SK-N-SH (cell line): Measurements from ENCODE around the gene TP53I13. TPM values are rescaled to one million over a fixed set of nuclear protein-coding genes. Genes with fewer than 3 reads are reported as not detected.
A peak's percentile ranks its signal among the peaks of the same experiment; 100 is the strongest.

Source experiments
- CTCF ChIA-PET: fragments of 300-600, 350-600 bp; formaldehyde crosslinking; extraction: SDS; loops from one replicate; lab custom pipeline; 2021; lab: Yijun Ruan, JAX
- POLR2A ChIA-PET: fragments of 350-600 bp; sonication (Branson Sonifier 250); formaldehyde crosslinking; extraction: SDS; loops from one replicate; lab custom pipeline; 2020; ENCODE audit warnings: antibody characterized with exemption, inconsistent platforms; lab: Yijun Ruan, JAX
- DNase-seq: peaks from one replicate; pipeline ENCODE4 v3.0.0; 2012
- H2AFZ ChIP-seq: fragments of 200-600 bp; sonication (generic); 2 replicates; pipeline ENCODE4 v1.8.1; 2016; ENCODE audit warnings: antibody characterized with exemption, mild to moderate bottlenecking, low read depth
- H3F3A ChIP-seq: fragments of 200-600 bp; sonication (generic); replicated peaks from 2 replicates; pipeline ENCODE3; 2016; ENCODE audit warnings: antibody characterized with exemption, mild to moderate bottlenecking; ENCODE audit not compliant: insufficient read depth
- H3K27ac ChIP-seq, 2 experiments: fragments of 200-500 bp in 1 of 2; fragments of 200-600 bp in 1 of 2; sonication (Bioruptor generic) in 1 of 2; sonication (generic), shearing (Covaris generic) in 1 of 2; 2 replicates each; pipeline versions ENCODE4 v1.5.1 to v1.6.1; 2014 to 2016; ENCODE audit warnings: low read depth in 2 of 2, inconsistent platforms in 1 of 2, low read length in 1 of 2, mild to moderate bottlenecking in 1 of 2, mixed read lengths in 1 of 2
- H3K27me3 ChIP-seq: fragments of 200-600 bp; sonication (generic), shearing (Covaris generic); 2 replicates; pipeline ENCODE4 v1.6.1; 2016; ENCODE audit warnings: mixed run types; ENCODE audit not compliant: insufficient read depth
- H3K36me3 ChIP-seq, 2 experiments: fragments of 200-500 bp in 1 of 2; fragments of 200-600 bp in 1 of 2; sonication (Bioruptor generic) in 1 of 2; sonication (generic) in 1 of 2; replicated peaks in 1 of 2; 2 replicates each; pipeline versions ENCODE3 to v1.5.1; 2014 to 2016; ENCODE audit warnings: low read length in 1 of 2, mild to moderate bottlenecking in 1 of 2; ENCODE audit not compliant: insufficient read depth in 2 of 2, control insufficient read depth in 1 of 2
- H3K4me1 ChIP-seq, 2 experiments: fragments of 200-500 bp in 1 of 2; fragments of 200-600 bp in 1 of 2; sonication (Bioruptor generic) in 1 of 2; sonication (generic), shearing (Covaris generic) in 1 of 2; 2 replicates each; pipeline versions ENCODE4 v1.5.1 to v1.6.1; 2014 to 2016; ENCODE audit warnings: low read depth in 1 of 2, low read length in 1 of 2, mixed run types in 1 of 2; ENCODE audit not compliant: insufficient read depth in 2 of 2, control insufficient read depth in 1 of 2
- H3K4me2 ChIP-seq: fragments of 200-600 bp; sonication (generic), shearing (Covaris generic); 2 replicates; pipeline ENCODE4 v1.6.1; 2017; ENCODE audit warnings: mixed run types
- H3K4me3 ChIP-seq, 2 experiments: fragments of 200-500 bp in 1 of 2; fragments of 200-600 bp in 1 of 2; sonication (Bioruptor generic) in 1 of 2; sonication (generic), shearing (Covaris generic) in 1 of 2; 2 replicates each; pipeline versions ENCODE4 v1.5.1 to v1.8.1; 2014 to 2016; ENCODE audit warnings: low read depth in 2 of 2, inconsistent platforms in 1 of 2, low read length in 1 of 2, mild to moderate bottlenecking in 1 of 2, mixed read lengths in 1 of 2, moderate library complexity in 1 of 2
- H3K79me2 ChIP-seq: fragments of 200-600 bp; sonication (generic); 2 replicates; pipeline ENCODE4 v1.8.1; 2017; ENCODE audit warnings: mild to moderate bottlenecking; ENCODE audit not compliant: insufficient read depth
- H3K9ac ChIP-seq: fragments of 200-600 bp; sonication (generic); 2 replicates; pipeline ENCODE4 v1.6.1; 2017; ENCODE audit warnings: mixed run types
- H3K9me2 ChIP-seq: fragments of 200-600 bp; sonication (generic); 2 replicates; pipeline ENCODE4 v1.6.1; 2017; ENCODE audit warnings: mixed run types
- H3K9me3 ChIP-seq: fragments of 200-600 bp; sonication (generic); 2 replicates; pipeline ENCODE4 v1.6.1; 2017; ENCODE audit warnings: mixed run types, mild to moderate bottlenecking, moderate library complexity
- H4K20me1 ChIP-seq: fragments of 200-600 bp; sonication (generic); 2 replicates; pipeline ENCODE4 v1.6.1; 2017; ENCODE audit warnings: mild to moderate bottlenecking, mixed run types; ENCODE audit not compliant: insufficient read depth
- ELF1 ChIP-seq: IDR thresholded peaks from 2 replicates; pipeline ENCODE4 v1.4.0; 2012
- FOXM1 ChIP-seq: IDR thresholded peaks from 2 replicates; pipeline ENCODE4 v1.4.0; 2012; ENCODE audit warnings: low read depth, mild to moderate bottlenecking
- GABPA ChIP-seq: IDR thresholded peaks from 2 replicates; pipeline ENCODE4 v1.4.0; 2012; ENCODE audit warnings: low read depth, mild to moderate bottlenecking
- GATA2 ChIP-seq: sonication (generic); formaldehyde crosslinking; IDR thresholded peaks from 2 replicates; pipeline ENCODE4 v1.5.0; 2020; ENCODE audit warnings: mild to moderate bottlenecking, missing genetic modification reagents
- JUND ChIP-seq: IDR thresholded peaks from 2 replicates; pipeline ENCODE4 v1.4.0; 2012
- NRF1 ChIP-seq: IDR thresholded peaks from 2 replicates; pipeline ENCODE4 v1.6.1; 2012; ENCODE audit warnings: low read depth, mild to moderate bottlenecking, low read length
- RCOR1 ChIP-seq: fragments of 150-350 bp; IDR thresholded peaks from 2 replicates; pipeline ENCODE4 v1.6.1; 2017; ENCODE audit warnings: antibody characterized with exemption, low read length
- RXRA ChIP-seq: IDR thresholded peaks from 2 replicates; pipeline ENCODE4 v1.4.0; 2012; ENCODE audit warnings: low read depth, mild to moderate bottlenecking, borderline replicate concordance
- TAF1 ChIP-seq: IDR thresholded peaks from 2 replicates; pipeline ENCODE4 v1.6.1; 2012; ENCODE audit warnings: low read depth, mild to moderate bottlenecking, low read length, moderate library complexity, borderline replicate concordance
- TCF12 ChIP-seq: IDR thresholded peaks from 2 replicates; pipeline ENCODE4 v1.4.0; 2012
- WGBS: methylation state at CpG from one replicate; pipeline ENCODE4 v1.1.6; 2017; ENCODE audit warnings: low lambda C conversion rate; 5-methylcytosine and 5-hydroxymethylcytosine counted together
- polyA plus RNA-seq, 3 experiments: library from polyadenylated mRNA; depleted of rRNA; stranded (reverse); fragments of >200 nt; gene quantifications; 2 replicates each; pipeline ENCODE4 v1.2.3, GENCODE V29; 2012
- TF ChIP-seq, protein P1 (sequence below): IDR thresholded peaks from 2 replicates; pipeline ENCODE4 v1.4.0; 2012; ENCODE audit warnings: low read depth
- TF ChIP-seq, protein P2 (sequence below): IDR thresholded peaks from 2 replicates; pipeline ENCODE4 v1.4.0; 2012; ENCODE audit warnings: low read depth, borderline replicate concordance
- TF ChIP-seq, protein P3 (sequence below): IDR thresholded peaks from 2 replicates; pipeline ENCODE4 v1.6.1; 2012; ENCODE audit warnings: mild to moderate bottlenecking, low read depth, low read length, moderate library complexity

TP53I13 gene
- polyA plus RNA-seq, 1 of the 3 experiments (the other 2 are of a cell fraction), result 39.2 TPM

DNA sequence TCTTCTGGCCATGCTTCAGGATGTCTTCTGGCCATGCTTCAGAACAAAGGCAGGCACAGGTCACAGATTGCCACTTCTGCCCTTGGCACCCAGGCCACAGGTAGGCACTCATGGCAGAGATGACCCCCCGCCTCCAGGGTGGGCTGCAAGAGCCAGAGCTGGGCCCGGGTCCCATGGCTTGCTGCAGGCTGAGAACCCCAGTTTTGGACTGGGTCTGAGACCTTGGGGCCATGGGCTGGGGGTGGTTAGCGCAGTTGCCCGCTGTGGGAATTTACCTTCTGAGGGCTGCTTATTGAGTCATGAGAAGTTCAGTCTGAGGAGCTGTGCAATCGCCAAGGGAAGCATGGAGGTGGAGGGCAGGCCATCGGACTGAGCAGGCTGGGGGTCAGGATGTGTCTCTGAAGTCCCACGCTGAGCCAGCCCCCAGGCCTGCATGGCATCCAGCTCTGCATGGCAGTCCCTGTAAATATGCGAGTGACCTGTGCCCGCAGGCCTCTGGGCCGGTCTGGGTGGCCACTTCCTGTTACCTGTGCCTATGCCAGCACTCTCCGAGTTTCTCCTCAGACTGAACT lies 26.1 kb downstream of the TP53I13 start:
- no peaks in the 10 kb centered on the region for H3K9me2 ChIP-seq
- H3K27me3 ChIP-seq, result no peaks in the 10 kb centered on the region
- no peaks in the 10 kb centered on the region for H3K9me3 ChIP-seq
- H3K9ac ChIP-seq, result no peak overlapping the region
- WGBS, result 82% methylated on average over 8 of the region's 11 CpGs
- no peak overlapping the region for H2AFZ ChIP-seq
- H4K20me1 ChIP-seq, result 0 out of 2 replicates have a peak, but pooled peaks cover 4% of the 10 kb centered on the region
- ChIA-PET POLR2A (no interaction called here), CTCF (interaction anchor here (0.6 to 5.0 kb wide), 12 partner anchors 12 to 642 kb away, joined by 3 to 98 read pairs (median 4); partner anchors contain the start of genes ABHD15 and TP53I13)
- DNase-seq, result no peak
- TF ChIP-seq, protein P1, sequence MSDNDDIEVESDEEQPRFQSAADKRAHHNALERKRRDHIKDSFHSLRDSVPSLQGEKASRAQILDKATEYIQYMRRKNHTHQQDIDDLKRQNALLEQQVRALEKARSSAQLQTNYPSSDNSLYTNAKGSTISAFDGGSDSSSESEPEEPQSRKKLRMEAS, result no peak
- TF ChIP-seq ELF1 (no peak), RXRA (no peak), JUND (no peak), GATA2 (CRISPR knock-in tag) (no peak), GABPA (no peak), RCOR1 (no peak), TCF12 (no peak), FOXM1 (no peak), TAF1 (no peak), NRF1 (no peak)
- TF ChIP-seq, protein P2, sequence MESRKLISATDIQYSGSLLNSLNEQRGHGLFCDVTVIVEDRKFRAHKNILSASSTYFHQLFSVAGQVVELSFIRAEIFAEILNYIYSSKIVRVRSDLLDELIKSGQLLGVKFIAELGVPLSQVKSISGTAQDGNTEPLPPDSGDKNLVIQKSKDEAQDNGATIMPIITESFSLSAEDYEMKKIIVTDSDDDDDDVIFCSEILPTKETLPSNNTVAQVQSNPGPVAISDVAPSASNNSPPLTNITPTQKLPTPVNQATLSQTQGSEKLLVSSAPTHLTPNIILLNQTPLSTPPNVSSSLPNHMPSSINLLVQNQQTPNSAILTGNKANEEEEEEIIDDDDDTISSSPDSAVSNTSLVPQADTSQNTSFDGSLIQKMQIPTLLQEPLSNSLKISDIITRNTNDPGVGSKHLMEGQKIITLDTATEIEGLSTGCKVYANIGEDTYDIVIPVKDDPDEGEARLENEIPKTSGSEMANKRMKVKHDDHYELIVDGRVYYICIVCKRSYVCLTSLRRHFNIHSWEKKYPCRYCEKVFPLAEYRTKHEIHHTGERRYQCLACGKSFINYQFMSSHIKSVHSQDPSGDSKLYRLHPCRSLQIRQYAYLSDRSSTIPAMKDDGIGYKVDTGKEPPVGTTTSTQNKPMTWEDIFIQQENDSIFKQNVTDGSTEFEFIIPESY, result no peak
- TF ChIP-seq, protein P3, sequence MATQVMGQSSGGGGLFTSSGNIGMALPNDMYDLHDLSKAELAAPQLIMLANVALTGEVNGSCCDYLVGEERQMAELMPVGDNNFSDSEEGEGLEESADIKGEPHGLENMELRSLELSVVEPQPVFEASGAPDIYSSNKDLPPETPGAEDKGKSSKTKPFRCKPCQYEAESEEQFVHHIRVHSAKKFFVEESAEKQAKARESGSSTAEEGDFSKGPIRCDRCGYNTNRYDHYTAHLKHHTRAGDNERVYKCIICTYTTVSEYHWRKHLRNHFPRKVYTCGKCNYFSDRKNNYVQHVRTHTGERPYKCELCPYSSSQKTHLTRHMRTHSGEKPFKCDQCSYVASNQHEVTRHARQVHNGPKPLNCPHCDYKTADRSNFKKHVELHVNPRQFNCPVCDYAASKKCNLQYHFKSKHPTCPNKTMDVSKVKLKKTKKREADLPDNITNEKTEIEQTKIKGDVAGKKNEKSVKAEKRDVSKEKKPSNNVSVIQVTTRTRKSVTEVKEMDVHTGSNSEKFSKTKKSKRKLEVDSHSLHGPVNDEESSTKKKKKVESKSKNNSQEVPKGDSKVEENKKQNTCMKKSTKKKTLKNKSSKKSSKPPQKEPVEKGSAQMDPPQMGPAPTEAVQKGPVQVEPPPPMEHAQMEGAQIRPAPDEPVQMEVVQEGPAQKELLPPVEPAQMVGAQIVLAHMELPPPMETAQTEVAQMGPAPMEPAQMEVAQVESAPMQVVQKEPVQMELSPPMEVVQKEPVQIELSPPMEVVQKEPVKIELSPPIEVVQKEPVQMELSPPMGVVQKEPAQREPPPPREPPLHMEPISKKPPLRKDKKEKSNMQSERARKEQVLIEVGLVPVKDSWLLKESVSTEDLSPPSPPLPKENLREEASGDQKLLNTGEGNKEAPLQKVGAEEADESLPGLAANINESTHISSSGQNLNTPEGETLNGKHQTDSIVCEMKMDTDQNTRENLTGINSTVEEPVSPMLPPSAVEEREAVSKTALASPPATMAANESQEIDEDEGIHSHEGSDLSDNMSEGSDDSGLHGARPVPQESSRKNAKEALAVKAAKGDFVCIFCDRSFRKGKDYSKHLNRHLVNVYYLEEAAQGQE, result no peak
- peaks cover 29% of the 10 kb centered on the region for H3F3A ChIP-seq
- H3K4me2 ChIP-seq, result peak overlapping the region; percentile 93
- peaks cover 34 to 67% of the 10 kb centered on the region in 2 experiments for H3K4me1 ChIP-seq
- H3K36me3 ChIP-seq, result no peaks in the 10 kb centered on the region
- peak overlapping the region; percentile 65 to 89 for H3K4me3 ChIP-seq
- H3K27ac ChIP-seq, result peak overlapping the region in 1 of 2 experiments; percentile 91; a peak in 2 of 4 replicates
- peaks cover 24% of the 10 kb centered on the region for H3K79me2 ChIP-seq
